Measurements from ENCODE around the gene TNFSF12. TPM values are rescaled to one million over a fixed set of nuclear protein-coding genes. Genes with fewer than 3 reads are reported as not detected.
A peak's percentile ranks its signal among the peaks of the same experiment; 100 is the strongest.

The TNFSF12 gene
- total RNA-seq, 2 experiments from 2014 or later = 11.6 to 15.1 TPM

DNA sequence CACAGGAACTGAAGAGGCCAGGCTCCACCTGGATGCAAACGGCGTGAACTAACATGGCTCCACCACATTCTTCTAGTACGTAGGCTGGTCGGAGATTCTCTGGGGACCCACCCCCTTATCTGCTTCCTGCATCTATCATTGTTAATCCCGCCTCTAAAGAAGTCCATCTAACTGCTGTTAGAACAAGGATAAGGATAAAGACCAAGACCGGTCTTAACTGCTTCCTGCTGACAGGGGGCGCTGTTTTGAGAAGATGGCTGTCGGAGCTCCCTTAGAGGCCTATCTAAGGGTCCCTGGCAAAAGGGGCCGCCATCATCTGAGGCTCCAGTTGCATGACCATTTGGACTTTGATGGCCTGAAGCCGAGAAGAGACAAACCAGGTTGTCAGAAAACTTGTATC lies 25.8 kb upstream of the TNFSF12 start:
- H3K4me3 Mint-ChIP-seq = no peak overlapping the region
- H3K27ac Mint-ChIP-seq = no peak overlapping the region
- DNase-seq = peak; percentile 40
- H3K36me3 Mint-ChIP-seq = peaks cover 7% of the 10 kb centered on the region
- peaks cover 3% of the 10 kb centered on the region for H3K4me1 Mint-ChIP-seq
- H3K27me3 Mint-ChIP-seq = no peaks in the 10 kb centered on the region
- H3K9me3 Mint-ChIP-seq = peaks cover 8% of the 10 kb centered on the region

DNA sequence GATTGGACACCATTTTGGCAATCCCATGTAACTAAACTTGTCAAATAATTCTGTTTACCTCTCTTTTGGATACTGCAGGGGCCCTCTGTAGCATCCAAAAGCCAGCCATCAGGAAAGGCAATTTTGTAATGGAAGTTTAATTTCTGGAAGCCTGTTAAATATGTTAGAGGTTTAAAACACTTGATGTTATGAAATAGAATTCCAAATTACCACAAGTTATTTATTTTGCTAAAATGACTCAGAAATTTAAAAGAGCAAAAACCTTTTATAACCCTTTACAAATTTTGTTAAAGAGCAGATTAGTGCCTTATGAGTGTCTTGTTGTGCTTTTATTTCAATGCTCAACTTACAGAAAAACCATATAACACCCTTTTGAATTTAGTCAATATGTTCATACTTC lies 20.0 kb upstream of the TNFSF12 start:
- Mint-ChIP-seq H3K4me1 (no peaks in the 10 kb centered on the region), H3K4me3 (no peak overlapping the region), H3K36me3 (peaks cover 15% of the 10 kb centered on the region), H3K27ac (no peak overlapping the region), H3K9me3 (peaks cover 17% of the 10 kb centered on the region), H3K27me3 (no peaks in the 10 kb centered on the region)
- no peak for DNase-seq

DNA sequence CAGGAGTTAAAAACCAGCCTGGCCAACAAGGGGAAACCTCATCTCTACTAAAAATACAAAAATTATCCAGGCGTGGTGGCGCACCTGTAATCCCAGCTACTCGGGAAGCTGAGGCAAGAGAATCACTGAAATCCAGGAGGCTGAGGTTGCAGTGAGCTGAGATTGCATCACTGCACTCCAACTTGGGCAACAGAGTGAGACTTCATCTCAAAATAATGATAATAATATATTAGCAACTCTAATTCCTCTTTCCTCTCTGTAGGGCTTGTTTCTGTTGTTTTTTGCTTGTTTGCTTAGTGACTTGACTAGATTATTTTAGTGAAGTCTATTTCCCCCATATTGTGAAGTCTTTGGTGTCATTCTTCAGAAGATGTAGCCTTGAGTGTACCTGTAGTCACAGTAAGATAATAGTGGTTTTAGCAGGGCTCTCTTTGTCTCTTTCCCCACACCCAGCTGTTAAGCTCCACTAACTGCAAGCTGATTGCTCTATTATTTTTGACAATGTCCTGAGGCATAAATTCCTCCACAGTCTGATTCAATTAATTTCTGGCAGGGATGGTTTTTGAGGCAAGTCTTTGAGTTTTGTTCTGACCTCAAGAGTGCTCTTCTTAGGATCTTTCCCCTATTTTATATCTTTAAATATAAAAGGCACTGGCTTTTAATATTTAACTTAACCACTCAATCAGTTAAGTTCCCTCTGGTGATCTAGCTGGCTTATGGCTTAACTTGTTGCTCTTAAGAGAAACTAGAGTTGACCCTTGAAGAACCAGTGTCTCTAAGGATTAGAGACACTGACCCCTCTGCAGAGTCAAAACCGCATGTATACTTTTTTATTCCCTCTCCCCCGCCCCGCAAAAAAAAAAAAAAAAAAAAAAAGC lies 18.6 kb upstream of the TNFSF12 start:
- Mint-ChIP-seq H3K9me3 (peaks cover 17% of the 10 kb centered on the region), H3K4me1 (no peaks in the 10 kb centered on the region), H3K36me3 (peaks cover 15% of the 10 kb centered on the region), H3K4me3 (no peak overlapping the region), H3K27me3 (no peaks in the 10 kb centered on the region), H3K27ac (no peak overlapping the region)
- no peak for DNase-seq

DNA sequence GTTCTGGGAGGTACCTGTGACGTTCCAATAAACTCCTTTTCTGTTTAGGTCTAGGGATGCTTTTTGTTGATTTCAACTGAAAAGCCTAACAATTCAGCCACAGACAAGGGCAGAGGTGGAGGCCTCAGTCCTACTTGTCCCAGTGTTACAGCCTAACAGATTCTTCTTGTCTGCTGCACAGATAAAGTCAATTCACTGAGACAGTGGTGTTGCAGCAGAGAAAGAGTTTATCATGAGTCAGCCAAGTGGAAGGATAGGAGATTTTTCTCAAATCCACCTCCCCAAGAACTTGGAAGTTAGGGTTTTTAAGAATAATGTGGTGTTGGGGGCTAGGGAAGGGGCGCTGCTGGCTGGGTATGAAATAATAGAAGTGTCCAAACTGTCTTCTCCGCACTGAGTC lies 10.8 kb upstream of the TNFSF12 start:
- H3K9me3 Mint-ChIP-seq = peaks cover 6% of the 10 kb centered on the region
- no peaks in the 10 kb centered on the region for H3K4me1 Mint-ChIP-seq
- no peak overlapping the region for H3K4me3 Mint-ChIP-seq
- H3K36me3 Mint-ChIP-seq = no peaks in the 10 kb centered on the region
- H3K27me3 Mint-ChIP-seq = no peaks in the 10 kb centered on the region
- H3K27ac Mint-ChIP-seq = no peak overlapping the region
- no peak for DNase-seq

DNA sequence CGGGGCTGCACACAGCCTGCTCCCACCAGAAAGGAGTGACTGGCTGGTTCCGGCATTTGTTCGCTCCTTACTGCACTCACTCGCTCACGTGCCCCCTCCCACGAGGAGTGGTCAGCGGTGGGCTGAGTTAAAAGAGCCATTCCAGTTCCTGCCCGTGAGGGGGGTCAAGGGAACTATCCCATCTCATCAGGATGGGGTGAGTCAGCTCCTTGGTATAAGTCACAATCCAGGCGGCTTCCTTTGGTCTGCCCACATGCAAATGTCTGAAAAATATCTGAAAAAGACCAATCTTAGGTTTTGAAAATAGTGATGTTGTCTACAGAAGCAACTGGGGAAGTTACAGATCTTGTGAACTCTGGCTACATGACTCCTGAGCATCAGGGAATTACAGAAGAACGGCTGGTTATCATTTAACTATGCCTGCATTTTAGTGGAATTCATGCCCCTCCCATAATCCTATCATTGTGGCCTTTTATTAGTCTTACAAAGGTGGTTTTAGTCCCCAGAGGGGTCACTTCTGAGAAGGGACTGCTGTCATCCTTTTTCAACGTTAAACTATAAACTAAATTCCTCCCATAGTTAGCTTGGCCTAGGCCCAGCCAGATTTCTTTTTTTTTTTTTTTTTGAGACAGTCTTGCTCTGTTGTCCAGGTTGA lies 9.8 kb upstream of the TNFSF12 start:
- no peaks in the 10 kb centered on the region for H3K4me1 Mint-ChIP-seq
- no peaks in the 10 kb centered on the region for H3K27me3 Mint-ChIP-seq
- no peak overlapping the region for H3K4me3 Mint-ChIP-seq
- H3K27ac Mint-ChIP-seq = no peak overlapping the region
- peaks cover 6% of the 10 kb centered on the region for H3K9me3 Mint-ChIP-seq
- H3K36me3 Mint-ChIP-seq = no peaks in the 10 kb centered on the region
- no peak for DNase-seq

DNA sequence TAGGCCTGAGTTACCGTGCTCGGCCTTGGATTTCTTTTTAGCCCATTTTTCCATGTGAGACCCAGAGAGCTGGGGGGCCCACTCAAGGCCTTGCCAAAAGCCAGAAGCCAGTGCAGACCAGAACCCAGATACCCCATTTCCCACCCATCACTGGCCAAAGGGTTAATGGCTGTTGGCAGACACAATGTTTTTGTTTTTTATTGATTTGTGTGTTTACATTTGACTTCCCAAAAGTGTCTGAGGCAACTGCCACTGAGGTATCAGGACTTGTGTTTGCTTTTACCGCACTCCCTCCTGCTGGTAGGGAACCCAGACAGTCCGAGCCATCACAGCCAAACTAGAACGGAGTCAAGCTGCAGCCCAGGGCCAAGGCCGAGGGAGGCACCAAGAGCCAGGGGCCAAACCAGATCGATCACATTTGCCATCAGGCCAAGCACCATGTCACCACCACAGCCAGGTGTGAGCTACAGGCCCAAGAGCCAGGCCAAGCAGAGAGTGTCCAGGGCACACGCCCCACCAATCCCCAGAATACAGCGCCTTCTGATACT lies 7.7 kb upstream of the TNFSF12 start:
- no peaks in the 10 kb centered on the region for H3K4me1 Mint-ChIP-seq
- DNase-seq = no peak
- peaks cover 6% of the 10 kb centered on the region for H3K9me3 Mint-ChIP-seq
- no peak overlapping the region for H3K27ac Mint-ChIP-seq
- no peaks in the 10 kb centered on the region for H3K27me3 Mint-ChIP-seq
- no peak overlapping the region for H3K4me3 Mint-ChIP-seq
- H3K36me3 Mint-ChIP-seq = no peaks in the 10 kb centered on the region

DNA sequence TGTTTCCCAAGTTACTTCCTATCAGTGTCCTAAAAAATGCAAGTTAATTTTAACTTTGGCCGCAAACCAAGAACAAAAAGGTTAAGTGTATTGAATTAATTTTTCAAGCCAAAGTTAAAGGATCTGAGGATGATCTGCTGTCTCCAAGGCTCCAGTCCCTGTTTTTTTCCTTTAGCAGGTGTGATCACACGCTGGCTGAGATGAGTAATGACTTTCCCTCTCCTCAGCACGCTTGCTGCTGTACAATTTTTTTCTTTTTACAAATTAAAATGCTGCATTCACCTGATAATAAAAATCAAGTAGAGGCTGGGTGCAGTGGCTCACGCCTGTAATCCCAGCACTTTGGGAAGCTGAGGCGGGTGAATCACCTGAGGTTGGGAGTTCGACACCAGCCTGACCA lies 3.9 kb upstream of the TNFSF12 start:
- Mint-ChIP-seq H3K4me1 (peaks cover 15% of the 10 kb centered on the region), H3K9me3 (no peaks in the 10 kb centered on the region), H3K27me3 (no peaks in the 10 kb centered on the region), H3K27ac (no peak overlapping the region), H3K36me3 (peaks cover 1% of the 10 kb centered on the region), H3K4me3 (no peak overlapping the region)
- DNase-seq = no peak

DNA sequence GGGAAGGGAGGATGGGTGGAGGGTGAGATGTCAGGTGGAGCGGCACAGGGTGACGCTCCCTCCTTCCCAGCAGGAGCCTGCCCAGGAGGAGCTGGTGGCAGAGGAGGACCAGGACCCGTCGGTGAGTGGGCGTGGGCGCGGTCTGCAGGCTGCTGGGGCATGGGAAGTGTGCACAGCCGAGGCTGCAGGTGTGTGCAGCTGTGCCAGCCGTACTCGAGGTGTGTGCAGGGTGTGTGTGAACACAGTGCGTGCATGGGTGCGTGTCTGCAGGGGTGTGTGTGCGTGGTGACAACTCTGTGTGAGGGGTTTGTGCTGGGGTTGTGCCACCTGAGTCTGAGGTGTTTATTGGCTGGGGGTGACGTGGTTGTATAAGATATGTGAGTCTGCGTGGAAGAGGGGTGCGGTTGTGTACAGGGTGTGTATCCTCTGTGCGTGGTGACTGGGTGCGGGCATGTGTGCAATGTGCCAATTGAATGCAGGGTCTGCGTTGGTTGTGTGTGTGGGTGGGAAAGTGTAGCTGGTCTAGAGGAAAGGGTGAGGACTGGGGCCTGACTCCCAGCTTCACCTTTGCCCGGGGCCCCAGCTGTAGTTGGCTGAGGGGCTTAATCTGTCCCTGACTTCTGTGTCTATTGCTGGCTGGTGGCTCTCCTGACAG lies 670 bp downstream of the TNFSF12 start:
- DNase-seq = peak; percentile 59
- Mint-ChIP-seq H3K36me3 (peaks cover 8% of the 10 kb centered on the region), H3K27me3 (no peaks in the 10 kb centered on the region), H3K27ac (peak overlapping the region; percentile 49), H3K4me3 (peak overlapping the region; percentile 67), H3K9me3 (no peaks in the 10 kb centered on the region), H3K4me1 (peaks cover 53% of the 10 kb centered on the region)

DNA sequence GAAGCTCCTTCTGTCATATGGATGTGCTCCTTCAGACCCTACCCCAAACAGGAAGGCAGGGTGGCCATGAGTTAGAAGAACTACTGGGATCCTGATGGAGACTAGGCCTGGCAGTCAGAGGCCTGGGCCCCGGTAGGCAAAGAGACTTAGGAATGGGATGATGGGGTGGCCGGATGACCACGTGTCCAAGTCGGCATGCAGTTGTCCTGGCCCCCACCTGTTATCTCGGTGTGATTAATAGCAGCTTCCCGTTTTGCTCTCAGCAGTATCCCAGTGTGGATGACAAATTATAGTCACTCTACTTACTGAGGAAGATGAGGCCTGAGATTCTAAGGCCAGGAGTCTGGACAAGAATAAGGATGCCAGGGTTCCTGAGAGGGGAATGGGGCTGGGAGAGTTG lies 1.5 kb downstream of the TNFSF12 start:
- no peaks in the 10 kb centered on the region for H3K9me3 Mint-ChIP-seq
- H3K27me3 Mint-ChIP-seq = no peaks in the 10 kb centered on the region
- no peak for DNase-seq
- peak overlapping the region; percentile 88 for H3K27ac Mint-ChIP-seq
- no peak overlapping the region for H3K4me3 Mint-ChIP-seq
- H3K36me3 Mint-ChIP-seq = peaks cover 8% of the 10 kb centered on the region
- H3K4me1 Mint-ChIP-seq = peaks cover 57% of the 10 kb centered on the region

DNA sequence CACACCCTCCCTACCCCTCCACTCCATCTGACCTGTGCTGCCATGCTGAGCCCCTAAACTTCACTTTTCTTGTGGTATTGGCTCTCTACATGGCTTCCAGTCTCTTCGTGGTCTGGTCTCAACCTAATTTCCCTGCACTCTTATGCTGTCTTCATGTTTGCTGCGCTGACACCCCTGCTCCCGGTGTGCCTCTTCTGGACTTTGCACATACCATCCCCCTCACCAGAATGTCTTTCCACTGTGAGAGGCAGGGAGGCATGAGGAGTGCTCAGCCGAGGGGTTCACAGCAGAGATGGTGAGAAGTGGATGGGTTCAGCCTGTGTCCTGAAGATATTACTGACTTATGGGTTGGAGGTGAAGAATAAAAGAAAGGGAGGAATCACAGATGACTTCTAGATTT lies 2.5 kb downstream of the TNFSF12 start:
- no peaks in the 10 kb centered on the region for H3K9me3 Mint-ChIP-seq
- H3K27ac Mint-ChIP-seq = peak overlapping the region; percentile 88
- H3K4me3 Mint-ChIP-seq = peak overlapping the region; percentile 11
- no peak for DNase-seq
- H3K36me3 Mint-ChIP-seq = peaks cover 8% of the 10 kb centered on the region
- H3K27me3 Mint-ChIP-seq = no peaks in the 10 kb centered on the region
- peaks cover 61% of the 10 kb centered on the region for H3K4me1 Mint-ChIP-seq

DNA sequence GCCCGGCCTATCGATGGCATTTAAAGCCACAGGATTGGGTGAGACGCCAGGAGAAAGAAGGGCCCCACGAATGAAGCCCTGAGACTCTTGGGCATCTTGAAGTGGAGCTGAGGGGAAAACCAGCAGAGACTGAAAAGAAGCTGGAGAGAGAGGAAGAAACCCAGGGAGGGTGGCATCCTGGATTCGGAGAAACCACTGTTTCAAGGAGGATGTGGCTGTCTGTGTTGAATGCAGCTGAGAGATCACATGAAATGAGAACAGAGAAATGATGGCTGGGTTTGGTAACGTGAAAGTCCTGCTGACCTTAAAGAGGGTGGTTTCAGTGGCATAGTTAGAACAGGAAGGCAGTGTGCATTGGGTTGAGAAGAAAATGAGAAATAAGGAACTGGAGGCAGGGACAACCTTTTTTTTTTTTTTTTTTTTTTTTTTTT lies 3.8 kb downstream of the TNFSF12 start:
- peaks cover 8% of the 10 kb centered on the region for H3K36me3 Mint-ChIP-seq
- H3K4me3 Mint-ChIP-seq = peak overlapping the region; percentile 57
- DNase-seq = peak; percentile 51
- H3K9me3 Mint-ChIP-seq = no peaks in the 10 kb centered on the region
- peak overlapping the region; percentile 88 for H3K27ac Mint-ChIP-seq
- peaks cover 60% of the 10 kb centered on the region for H3K4me1 Mint-ChIP-seq
- no peaks in the 10 kb centered on the region for H3K27me3 Mint-ChIP-seq

DNA sequence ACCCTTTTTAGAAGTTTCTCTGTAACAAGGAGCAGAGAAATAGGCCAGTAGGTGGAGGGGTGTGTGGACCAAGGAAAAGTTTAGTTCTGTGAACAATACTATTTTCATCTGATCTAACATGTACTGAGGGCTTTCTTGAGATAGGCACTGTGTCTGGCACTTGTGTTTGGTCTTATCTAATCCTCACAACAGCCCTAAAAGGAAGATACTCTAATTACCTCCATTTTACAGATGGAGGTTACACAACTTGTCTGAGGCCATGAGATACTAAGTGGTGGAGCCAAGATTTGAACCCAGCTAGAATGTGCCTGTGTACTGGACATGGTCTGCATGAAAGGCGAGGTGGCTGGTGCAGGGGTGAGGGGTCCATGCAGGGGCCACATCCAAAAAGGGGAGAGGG lies 4.5 kb downstream of the TNFSF12 start:
- H3K4me1 Mint-ChIP-seq = peaks cover 62% of the 10 kb centered on the region
- DNase-seq = no peak
- peaks cover 7% of the 10 kb centered on the region for H3K36me3 Mint-ChIP-seq
- H3K9me3 Mint-ChIP-seq = no peaks in the 10 kb centered on the region
- H3K27ac Mint-ChIP-seq = peak overlapping the region; percentile 88
- no peaks in the 10 kb centered on the region for H3K27me3 Mint-ChIP-seq
- H3K4me3 Mint-ChIP-seq = peak overlapping the region; percentile 25

DNA sequence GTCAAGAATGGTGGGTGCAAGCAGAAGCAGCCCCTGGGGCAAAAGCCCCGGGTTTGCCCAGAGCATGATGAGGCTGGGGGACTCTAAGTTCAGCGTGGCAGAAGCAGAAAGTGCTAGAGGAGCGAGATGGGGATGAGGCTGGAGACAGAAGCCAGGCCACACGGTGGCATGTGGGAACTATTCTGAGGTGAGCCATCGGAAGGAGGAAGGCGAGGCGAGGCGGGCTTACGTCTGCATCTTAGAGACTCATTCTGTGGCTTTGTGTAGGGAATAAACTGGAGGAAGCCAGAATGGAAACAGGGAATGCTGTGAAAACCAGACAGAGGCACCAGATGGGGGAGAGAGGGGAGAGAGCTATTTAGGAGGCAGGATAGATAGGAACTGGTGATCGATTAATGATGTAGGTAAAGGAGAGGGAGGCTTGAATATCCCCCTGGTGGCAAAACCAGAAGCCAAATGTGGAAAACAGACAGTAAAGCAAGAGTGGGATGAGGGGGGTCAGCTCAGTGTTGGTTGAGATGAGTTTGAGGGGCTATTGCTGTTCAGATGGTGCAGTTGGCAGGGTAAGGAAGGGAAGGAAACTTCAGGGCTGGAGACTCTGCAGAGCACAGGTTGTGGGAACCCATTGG lies 6.6 kb downstream of the TNFSF12 start:
- DNase-seq = no peak
- Mint-ChIP-seq H3K27ac (peak overlapping the region; percentile 16), H3K9me3 (no peaks in the 10 kb centered on the region), H3K4me3 (no peak overlapping the region), H3K36me3 (peaks cover 8% of the 10 kb centered on the region), H3K4me1 (peaks cover 68% of the 10 kb centered on the region), H3K27me3 (no peaks in the 10 kb centered on the region)

DNA sequence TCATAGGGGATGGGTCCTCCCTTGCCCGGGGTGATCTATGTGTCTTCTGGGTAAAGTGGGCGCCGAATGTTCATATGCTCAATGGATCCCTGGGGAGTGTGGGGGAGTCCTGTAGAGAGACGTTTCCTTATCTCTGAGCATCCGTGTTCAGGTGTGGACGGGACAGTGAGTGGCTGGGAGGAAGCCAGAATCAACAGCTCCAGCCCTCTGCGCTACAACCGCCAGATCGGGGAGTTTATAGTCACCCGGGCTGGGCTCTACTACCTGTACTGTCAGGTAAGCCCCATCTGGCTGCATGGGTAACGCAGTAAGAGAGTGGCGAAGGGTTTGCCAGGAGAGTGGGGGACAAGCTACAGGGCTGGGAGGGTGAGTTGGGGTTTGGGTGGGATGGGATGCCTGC lies 7.8 kb downstream of the TNFSF12 start:
- no peak for DNase-seq
- H3K36me3 Mint-ChIP-seq = peaks cover 10% of the 10 kb centered on the region
- no peaks in the 10 kb centered on the region for H3K9me3 Mint-ChIP-seq
- H3K4me3 Mint-ChIP-seq = no peak overlapping the region
- no peak overlapping the region for H3K27ac Mint-ChIP-seq
- no peaks in the 10 kb centered on the region for H3K27me3 Mint-ChIP-seq
- H3K4me1 Mint-ChIP-seq = peaks cover 62% of the 10 kb centered on the region

Data from activated naive CD8-positive, alpha-beta T cell treated with anti-CD3 and anti-CD28 coated beads for 36 hours (primary cell).